Stimulated activated CD4-positive, alpha-beta T cell treated with anti-CD3 and anti-CD28 coated beads, Interleukin-12 subunit alpha, Interleukin-12 subunit beta, amount 100 ng/mL, for 24 hours (primary cell): ENCODE measurements around the gene ACSL1.
A peak's percentile ranks its signal among the peaks of the same experiment; 100 is the strongest.
"Not testable (repeated sequence)": the region's sequence is repeated elsewhere in the genome, so short reads cannot be mapped to it uniquely, and the experiment has no call there.

Experiments
- DNase-seq, 2 experiments: peaks; one replicate each; pipeline ENCODE4 v3.0.0-alpha.2; 2020; ENCODE audit warnings: low read depth in 2 of 2

ACSL1 gene

DNA sequence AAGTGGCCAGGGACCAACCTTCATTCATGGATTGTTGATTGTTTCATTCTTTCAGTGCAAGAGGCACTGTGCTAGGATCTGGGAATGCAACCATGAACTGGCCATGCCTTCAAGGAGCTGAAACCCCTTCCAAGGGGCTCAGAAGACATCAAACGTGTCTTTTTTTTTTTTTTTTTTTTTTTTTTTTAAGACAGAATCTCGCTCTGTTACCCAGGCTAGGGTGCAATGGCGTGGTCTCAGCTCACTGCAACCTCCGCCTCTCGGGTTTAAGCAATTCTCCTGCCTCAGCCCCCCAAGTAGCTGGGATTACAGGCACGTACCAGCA, 13.3 kb upstream of the ACSL1 start:
- DNase-seq, result not testable (repeated sequence)

GRCh38 chr4:184838249-184839074, 12.7 kb upstream of the ACSL1 start:
- no peak for DNase-seq

GRCh38 chr4:184836613-184837012, 10.8 kb upstream of the ACSL1 start:
- no peak for DNase-seq

GRCh38 chr4:184833046-184833838, 7.5 kb upstream of the ACSL1 start:
- no peak for DNase-seq

GRCh38 chr4:184831153-184831552, 5.4 kb upstream of the ACSL1 start:
- no peak for DNase-seq

DNA sequence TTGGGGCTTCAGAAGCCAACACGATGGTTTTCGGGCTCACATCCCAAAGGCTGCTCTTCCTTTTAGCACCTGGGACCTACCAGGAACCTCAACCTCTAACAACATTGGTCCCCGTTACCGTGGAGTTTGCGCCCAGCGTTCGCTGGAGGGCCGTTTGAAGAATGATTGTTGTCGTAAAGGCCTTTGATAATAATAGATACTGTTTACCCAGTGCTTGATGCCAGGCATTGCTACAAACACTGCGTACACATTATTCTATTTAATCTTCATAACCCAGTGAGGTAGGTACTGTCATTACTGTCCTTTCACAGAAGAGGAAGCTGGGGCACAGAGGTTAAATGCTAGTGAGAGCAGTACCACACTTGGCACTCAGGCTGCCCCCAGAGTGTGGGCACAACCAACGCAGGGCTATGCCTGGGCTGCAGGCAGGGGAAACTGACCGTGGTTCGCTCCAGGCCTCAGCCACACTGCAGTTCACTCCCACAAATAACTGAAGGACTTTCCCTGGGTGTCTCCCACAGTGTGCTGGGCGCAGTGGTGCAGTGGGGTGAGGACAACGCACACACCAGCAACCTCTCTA, 1.0 kb upstream of the ACSL1 start:
- no peak for DNase-seq

GRCh38 chr4:184825141-184825895, 450 bp downstream of the ACSL1 start:
- DNase-seq, result peak in 1 of 2 experiments; percentile 31

DNA sequence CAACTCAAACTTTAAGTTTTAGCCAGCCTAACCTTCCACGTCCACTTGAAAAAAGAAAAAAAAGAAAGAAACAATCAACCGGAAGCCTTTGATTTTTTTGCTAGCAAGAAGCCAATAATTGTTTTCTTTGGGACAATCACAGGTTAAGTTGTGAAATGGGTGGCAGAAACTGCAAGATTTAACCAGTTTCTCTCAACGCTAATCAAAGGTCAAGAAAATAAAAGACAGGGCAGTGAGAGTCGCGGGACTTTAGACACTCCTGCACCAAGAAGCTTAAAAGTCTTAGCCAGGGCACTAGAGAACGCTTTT, 1.0 kb downstream of the ACSL1 start:
- DNase-seq, result no peak

- no peak for DNase-seq
These were observed 1.5 kb downstream of the ACSL1 start for GRCh38 chr4:184824081-184824775.

- DNase-seq, result no peak
These were observed 2.8 kb downstream of the ACSL1 start for GRCh38 chr4:184823014-184823413.

DNA sequence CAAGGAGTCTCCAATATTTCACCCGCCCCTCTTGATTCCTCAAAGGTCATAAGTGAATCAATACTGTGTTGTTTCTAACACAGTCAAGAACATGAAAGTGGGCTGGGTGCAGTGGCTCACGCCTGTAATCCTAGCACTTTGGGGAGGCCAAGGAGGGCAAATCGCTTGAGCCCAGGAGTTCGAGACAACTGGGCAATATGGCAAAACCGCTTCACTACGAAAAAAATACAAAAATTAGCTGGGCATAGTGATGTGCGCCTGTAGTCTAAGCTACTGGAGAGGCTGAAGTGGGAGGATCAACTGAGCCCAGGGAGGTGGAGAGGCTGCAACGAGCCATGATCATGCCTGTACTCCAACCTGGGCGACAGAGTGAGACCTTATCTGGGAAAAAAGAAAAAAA, 3.4 kb downstream of the ACSL1 start:
- no peak for DNase-seq

DNA sequence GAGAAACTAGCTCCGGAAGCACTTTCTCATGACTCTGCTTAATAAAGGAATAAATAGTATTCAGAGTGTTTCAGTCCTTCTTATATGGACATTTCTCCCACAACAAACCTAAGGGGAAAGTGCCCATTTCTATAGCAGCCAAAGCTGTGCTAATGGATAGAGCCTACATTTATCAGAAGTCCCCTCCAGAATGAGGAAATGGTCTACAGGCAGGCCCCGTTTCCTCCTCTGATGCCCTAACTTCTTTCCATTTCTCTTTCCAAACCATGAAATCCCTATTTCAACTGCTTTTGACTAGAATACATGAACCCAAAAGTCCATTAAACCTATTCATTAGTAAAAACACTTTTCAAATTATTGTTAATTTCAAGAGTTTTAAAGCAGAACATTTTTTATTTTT, 4.5 kb downstream of the ACSL1 start:
- no peak for DNase-seq

GRCh38 chr4:184819786-184820185, 6.0 kb downstream of the ACSL1 start:
- DNase-seq, result no peak

DNA sequence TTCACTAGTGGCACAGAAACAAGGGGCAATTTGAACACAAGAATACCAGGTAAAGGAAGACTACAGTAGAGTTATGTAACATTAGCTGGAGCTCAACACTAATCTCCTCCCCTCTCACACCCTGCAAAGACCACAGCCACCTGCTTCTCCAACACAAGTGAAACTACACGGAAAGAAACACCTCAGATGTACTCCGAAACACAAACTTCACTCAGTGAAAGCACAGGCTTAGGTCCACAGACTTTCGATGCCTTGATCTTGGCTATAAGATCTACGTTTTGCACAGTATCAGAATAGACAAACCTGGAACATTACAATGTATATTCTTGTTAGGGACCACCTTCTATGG, 7.6 kb downstream of the ACSL1 start:
- no peak for DNase-seq

DNA sequence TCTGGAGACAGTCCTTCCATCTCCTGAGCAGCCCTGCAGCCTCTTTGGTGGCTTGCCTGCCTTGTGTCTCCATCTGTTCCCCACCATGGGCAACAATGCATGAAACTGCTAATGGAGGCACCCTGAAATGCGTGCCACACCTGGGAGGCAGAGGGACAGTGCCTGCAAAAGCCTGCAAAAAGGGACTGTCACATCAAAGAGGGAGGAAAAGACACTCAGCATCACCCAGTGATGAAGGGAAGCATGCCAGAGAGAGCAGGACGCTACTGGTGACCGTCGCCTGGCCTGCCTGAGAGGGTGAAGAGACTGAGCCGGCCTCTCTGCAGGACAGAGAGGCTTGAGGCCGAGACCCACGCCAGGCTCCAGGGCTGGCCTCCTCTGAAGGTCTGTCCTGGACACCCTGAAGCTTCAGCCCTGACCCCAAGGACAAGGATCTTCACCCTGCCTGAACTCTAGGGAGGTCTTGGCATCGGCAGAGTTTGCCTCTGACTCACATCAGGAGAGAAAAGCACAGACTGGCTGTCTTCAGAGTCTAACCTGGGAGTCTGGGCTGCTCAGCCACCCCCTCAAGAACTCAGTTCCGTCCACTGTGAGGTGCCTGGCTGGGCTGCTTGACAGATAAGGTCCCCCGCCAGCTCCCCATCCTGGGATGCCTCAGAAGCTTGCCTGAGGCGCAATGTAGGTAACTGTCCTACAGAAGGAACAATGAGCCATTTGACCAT, 8.1 kb downstream of the ACSL1 start:
- no peak for DNase-seq

DNA sequence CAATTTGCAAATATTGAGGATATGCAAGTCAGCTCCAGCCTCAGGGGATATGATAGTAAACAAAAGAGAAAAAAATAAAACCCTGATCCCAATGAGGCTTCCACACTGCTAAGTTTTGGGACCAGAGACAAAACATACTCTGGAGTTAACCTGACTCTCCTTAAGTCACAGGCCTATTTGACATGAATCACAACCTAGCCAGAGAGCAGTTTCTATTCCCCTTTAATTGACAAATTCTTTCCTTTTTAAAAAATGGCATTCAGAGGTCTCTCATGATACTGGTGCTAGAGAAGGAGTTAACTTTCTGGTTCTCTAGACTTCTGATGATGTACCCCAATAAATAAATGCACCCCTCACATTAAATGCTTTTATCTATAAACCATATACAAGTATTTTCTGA, 8.8 kb downstream of the ACSL1 start:
- no peak for DNase-seq

GRCh38 chr4:184815046-184815877, 10.5 kb downstream of the ACSL1 start:
- no peak for DNase-seq

DNA sequence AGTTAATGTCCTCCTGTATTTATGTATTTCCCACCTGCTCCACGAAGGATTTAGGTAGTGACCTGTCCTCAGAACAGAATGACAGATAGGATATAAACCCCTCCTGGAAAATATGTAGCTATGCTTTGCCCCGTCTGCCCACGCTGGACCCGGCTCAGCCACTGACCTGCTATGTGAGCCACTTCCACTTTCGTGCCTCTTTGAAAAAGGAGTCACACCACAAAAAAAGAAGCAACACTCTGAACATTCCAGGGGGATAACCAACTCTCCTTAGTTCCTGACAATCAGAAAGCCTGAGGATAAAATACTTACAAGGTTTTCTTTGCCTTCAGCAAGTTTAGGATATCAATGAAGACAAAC, 11.1 kb downstream of the ACSL1 start:
- DNase-seq, result no peak

GRCh38 chr4:184812651-184813181, 13.1 kb downstream of the ACSL1 start:
- DNase-seq, result no peak

GRCh38 chr4:184812199-184812542, 13.6 kb downstream of the ACSL1 start:
- no peak for DNase-seq
